ENCODE data around the gene ZRANB3. TPM values are rescaled to one million over a fixed set of nuclear protein-coding genes. Genes with fewer than 3 reads are reported as not detected.

Gene ZRANB3
- total RNA-seq, 3 donors from 2014 or later (not counting 1 experiment from before 2014, with no cell fraction given): 5.0 to 7.7 (median 5.3) TPM

- Mint-ChIP-seq H3K27ac (no peak overlapping the region), H3K4me1 (peaks cover 10 to 14% of the 10 kb centered on the region in 2 donors), H3K36me3 (peaks cover 16% of the 10 kb centered on the region), H3K4me3 (peak overlapping the region; percentile 39), H3K27me3 (ENCODE audit: low read depth in 2 of 2) (no peaks in the 10 kb centered on the region), H3K9me3 (no peaks in the 10 kb centered on the region)
- ATAC-seq: no peak
- H3K36me3 ChIP-seq (ENCODE audit: control insufficient read depth, insufficient read depth, low read length): peaks cover 28% of the 10 kb centered on the region
- intact Hi-C loops (cut with micrococcal nuclease): no loop called here
- WGBS (ENCODE audit: insufficient coverage): 95% methylated on average over 11 of the region's 11 CpGs
- no peak for TF ChIP-seq CTCF (IDR thresholded peaks at IDR 0.05)
- H3K9me3 ChIP-seq (ENCODE audit: control insufficient read depth, insufficient read depth, low read length): no peaks in the 10 kb centered on the region
- no peak for DNase-seq
- no peaks in the 10 kb centered on the region for H3K27me3 ChIP-seq (ENCODE audit: control insufficient read depth, insufficient read depth, low read length)
- no peak overlapping the region for H3K27ac ChIP-seq (ENCODE audit: low read length)
- H3K4me1 ChIP-seq (ENCODE audit: control insufficient read depth, insufficient read depth, low read length): no peaks in the 10 kb centered on the region
- H3K4me3 ChIP-seq (ENCODE audit: low read length): no peak overlapping the region
These were observed 362.7 kb downstream of the ZRANB3 start for GRCh38 chr2:135168204-135168856.

- ATAC-seq: no peak
- Histone ChIP-seq H3K4me1 (ENCODE audit: control insufficient read depth, insufficient read depth, low read length) (no peaks in the 10 kb centered on the region), H3K9me3 (ENCODE audit: control insufficient read depth, insufficient read depth, low read length) (no peaks in the 10 kb centered on the region), H3K27ac (ENCODE audit: low read length) (no peak overlapping the region), H3K27me3 (ENCODE audit: control insufficient read depth, insufficient read depth, low read length) (no peaks in the 10 kb centered on the region), H3K4me3 (ENCODE audit: low read length) (no peak overlapping the region), H3K36me3 (ENCODE audit: control insufficient read depth, insufficient read depth, low read length) (peaks cover 28% of the 10 kb centered on the region)
- Mint-ChIP-seq H3K36me3 (peaks cover 16% of the 10 kb centered on the region), H3K4me1 (peaks cover 10 to 14% of the 10 kb centered on the region in 2 donors), H3K9me3 (no peaks in the 10 kb centered on the region), H3K27me3 (ENCODE audit: low read depth in 2 of 2) (no peaks in the 10 kb centered on the region), H3K4me3 (no peak overlapping the region), H3K27ac (no peak overlapping the region)
- DNase-seq: no peak
- WGBS (ENCODE audit: insufficient coverage): 100% methylated on average over 1 of the region's 1 CpG
- TF ChIP-seq CTCF (IDR thresholded peaks at IDR 0.05): no peak
- intact Hi-C loops (cut with micrococcal nuclease): no loop called here
These were observed 363.7 kb downstream of the ZRANB3 start for GRCh38 chr2:135167273-135167672.

GRCh38 chr2:135164431-135164830 is 366.6 kb downstream of the ZRANB3 start:
- Histone ChIP-seq H3K4me3 (ENCODE audit: low read length) (no peak overlapping the region), H3K4me1 (ENCODE audit: control insufficient read depth, insufficient read depth, low read length) (no peaks in the 10 kb centered on the region), H3K27me3 (ENCODE audit: control insufficient read depth, insufficient read depth, low read length) (no peaks in the 10 kb centered on the region), H3K9me3 (ENCODE audit: control insufficient read depth, insufficient read depth, low read length) (no peaks in the 10 kb centered on the region), H3K36me3 (ENCODE audit: control insufficient read depth, insufficient read depth, low read length) (peaks cover 24% of the 10 kb centered on the region), H3K27ac (ENCODE audit: low read length) (no peak overlapping the region)
- Mint-ChIP-seq H3K36me3 (peaks cover 13% of the 10 kb centered on the region), H3K27ac (no peak overlapping the region), H3K4me1 (no peaks in the 10 kb centered on the region), H3K9me3 (no peaks in the 10 kb centered on the region), H3K27me3 (ENCODE audit: low read depth in 2 of 2) (no peaks in the 10 kb centered on the region), H3K4me3 (no peak overlapping the region)
- WGBS (ENCODE audit: insufficient coverage): 90% methylated on average over 3 of the region's 3 CpGs
- intact Hi-C loops (cut with micrococcal nuclease): no loop called here
- no peak for ATAC-seq
- TF ChIP-seq CTCF (IDR thresholded peaks at IDR 0.05): no peak
- DNase-seq: no peak

GRCh38 chr2:135163901-135164300 is 367.1 kb downstream of the ZRANB3 start:
- intact Hi-C loops (cut with micrococcal nuclease): no loop called here
- Histone ChIP-seq H3K4me3 (ENCODE audit: low read length) (no peak overlapping the region), H3K4me1 (ENCODE audit: control insufficient read depth, insufficient read depth, low read length) (no peaks in the 10 kb centered on the region), H3K27ac (ENCODE audit: low read length) (no peak overlapping the region), H3K27me3 (ENCODE audit: control insufficient read depth, insufficient read depth, low read length) (no peaks in the 10 kb centered on the region), H3K9me3 (ENCODE audit: control insufficient read depth, insufficient read depth, low read length) (no peaks in the 10 kb centered on the region), H3K36me3 (ENCODE audit: control insufficient read depth, insufficient read depth, low read length) (peaks cover 19% of the 10 kb centered on the region)
- TF ChIP-seq CTCF (IDR thresholded peaks at IDR 0.05): no peak
- no peak overlapping the region for H3K4me3 Mint-ChIP-seq
- DNase-seq (no peak), ATAC-seq (no peak)
- H3K27ac Mint-ChIP-seq: no peak overlapping the region
- H3K9me3 Mint-ChIP-seq: no peaks in the 10 kb centered on the region
- no peaks in the 10 kb centered on the region for H3K27me3 Mint-ChIP-seq (ENCODE audit: low read depth in 2 of 2)
- H3K4me1 Mint-ChIP-seq: no peaks in the 10 kb centered on the region
- 93% methylated on average over 3 of the region's 5 CpGs for WGBS (ENCODE audit: insufficient coverage)
- H3K36me3 Mint-ChIP-seq: peaks cover 8% of the 10 kb centered on the region
